GM18519 (cell line): ENCODE results near the gene MINDY2.
"Not testable (repeated sequence)": the region's sequence is repeated elsewhere in the genome, so short reads cannot be mapped to it uniquely, and the experiment has no call there.

Experiments used
- ATAC-seq: cut with Tn5 transposase; IDR thresholded peaks from one replicate; pipeline ENCODE4 v1.9.1; 2021; ENCODE audit warnings: mild to moderate bottlenecking, moderate library complexity; ENCODE audit not compliant: unreplicated experiment, low FRiP score

MINDY2 gene

DNA sequence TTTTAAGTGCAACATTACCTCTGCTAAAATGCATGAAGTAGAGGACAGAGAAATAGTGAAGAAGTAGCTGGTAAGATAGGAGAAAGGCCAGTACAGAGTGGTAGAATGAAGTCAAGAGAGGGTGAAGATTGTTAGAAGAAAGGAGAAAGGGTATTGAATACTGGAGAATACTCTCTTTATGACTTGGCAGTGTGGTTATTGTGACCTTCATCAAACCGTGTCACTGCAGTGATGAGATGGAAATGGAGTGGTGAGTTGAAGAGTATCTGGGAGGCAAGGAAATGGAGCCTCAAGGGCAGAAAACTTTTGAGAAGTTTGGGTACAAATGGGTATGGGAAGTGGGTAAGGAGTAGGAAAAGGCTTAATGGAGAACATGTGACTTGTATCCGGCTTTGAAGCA is 24.7 kb downstream of the MINDY2 start:
- ATAC-seq: no peak

DNA sequence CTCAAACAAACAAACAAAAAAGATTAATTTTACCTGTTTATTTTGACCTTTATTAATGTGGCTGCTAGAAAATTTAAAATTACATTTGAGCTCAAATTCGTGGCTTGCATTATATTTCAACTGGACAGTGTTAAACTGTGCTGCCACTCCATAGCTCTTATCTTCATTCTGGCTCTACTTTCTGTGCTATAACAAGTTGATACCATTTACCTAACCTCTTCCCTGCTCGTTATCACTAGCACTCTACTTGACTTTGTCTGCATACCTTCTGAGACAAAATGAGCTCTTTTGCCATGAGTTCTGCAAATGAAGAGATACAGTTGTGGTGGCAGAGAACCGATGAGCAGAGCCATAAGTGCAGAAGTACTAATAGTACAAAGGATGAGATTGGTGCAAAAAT is 26.4 kb downstream of the MINDY2 start:
- ATAC-seq: no peak

DNA sequence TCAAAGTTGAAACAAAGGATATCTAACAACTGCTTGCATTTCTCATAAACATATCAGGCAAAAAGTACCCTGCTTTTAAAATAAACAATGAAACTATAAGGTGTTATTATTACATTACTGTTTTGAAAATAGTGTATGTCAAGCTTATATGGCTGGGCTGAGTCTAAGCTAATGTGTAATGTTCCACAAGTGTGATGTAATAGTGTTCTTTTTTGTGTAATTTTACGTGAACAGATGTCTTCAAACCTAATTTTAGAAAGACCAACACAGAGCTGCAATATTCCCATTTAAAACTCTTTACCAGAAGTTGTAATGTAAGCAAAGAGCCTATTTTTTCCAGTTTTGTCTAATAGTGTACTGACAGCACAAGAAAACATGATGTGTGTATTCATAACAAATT is 34.0 kb downstream of the MINDY2 start:
- ATAC-seq: no peak

DNA sequence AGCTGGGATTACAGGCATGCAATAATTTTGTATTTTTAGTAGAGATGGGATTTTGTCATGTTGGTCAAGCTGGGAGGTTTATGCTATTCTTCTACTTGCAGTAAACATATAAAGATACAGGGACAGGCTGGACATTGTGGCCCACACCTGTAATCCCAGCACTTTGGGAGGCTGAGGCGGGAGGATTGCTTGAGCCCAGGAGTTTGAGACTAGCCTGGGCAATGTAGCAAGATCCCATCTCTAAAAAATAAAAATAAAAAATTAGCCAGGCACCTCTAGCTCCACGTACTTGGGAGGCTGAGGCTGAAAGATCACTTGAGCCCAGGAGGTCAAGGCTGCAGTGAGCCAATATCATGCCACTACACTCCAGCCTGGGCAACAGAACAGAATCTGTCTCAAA is 52.2 kb downstream of the MINDY2 start:
- ATAC-seq: not testable (repeated sequence)

DNA sequence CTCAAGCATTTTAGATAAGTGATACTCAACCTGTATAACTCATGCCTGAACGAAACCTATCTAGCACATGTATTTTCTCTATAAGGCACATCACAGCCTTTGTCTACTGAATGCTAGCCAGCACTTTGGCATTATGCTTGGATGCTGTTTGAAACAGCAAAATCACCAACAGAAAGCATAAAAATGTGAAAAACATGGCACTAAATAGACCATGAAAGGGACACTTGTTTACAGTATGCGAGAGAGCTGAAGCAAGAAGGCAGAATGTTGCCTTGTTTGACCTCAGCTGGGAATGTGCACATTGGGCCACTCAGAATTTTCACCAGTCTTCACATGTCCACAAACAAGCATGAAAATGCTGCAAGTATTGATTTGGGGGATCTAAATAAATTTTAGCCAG is 59.5 kb downstream of the MINDY2 start:
- no peak for ATAC-seq

DNA sequence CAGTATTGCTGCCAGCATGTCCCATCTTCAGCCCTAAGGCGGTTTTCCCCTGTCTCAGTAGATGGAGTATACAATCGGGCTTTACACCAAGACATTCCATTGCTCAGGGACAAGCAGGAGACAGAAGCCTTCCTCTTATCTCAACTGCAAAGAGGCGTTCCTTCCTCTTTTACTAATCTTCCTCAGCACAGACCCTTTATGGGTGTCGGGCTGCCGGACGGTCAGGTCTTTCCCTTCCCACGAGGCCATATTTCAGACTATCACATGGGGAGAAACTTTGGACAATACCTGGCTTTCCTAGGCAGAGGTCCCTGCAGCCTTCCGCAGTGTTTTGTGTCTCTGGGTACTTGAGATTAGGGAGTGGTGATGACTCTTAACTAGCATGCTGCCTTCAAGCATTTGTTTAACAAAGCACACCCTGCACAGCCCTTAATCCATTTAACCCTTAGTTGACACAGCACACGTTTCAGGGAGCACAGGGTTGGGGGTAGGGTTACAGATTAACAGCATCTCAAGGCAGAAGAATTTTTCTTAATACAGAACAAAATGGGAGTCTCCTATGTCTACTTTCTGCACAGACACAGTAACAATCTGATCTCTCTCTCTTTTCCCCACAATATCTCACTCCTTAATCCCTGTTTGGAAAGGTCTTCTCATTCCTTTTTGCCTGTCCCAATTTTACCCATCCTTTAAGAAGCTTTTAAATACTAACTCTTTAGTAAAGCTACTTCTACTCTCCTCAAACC is 62.8 kb downstream of the MINDY2 start:
- ATAC-seq: not testable (repeated sequence)

DNA sequence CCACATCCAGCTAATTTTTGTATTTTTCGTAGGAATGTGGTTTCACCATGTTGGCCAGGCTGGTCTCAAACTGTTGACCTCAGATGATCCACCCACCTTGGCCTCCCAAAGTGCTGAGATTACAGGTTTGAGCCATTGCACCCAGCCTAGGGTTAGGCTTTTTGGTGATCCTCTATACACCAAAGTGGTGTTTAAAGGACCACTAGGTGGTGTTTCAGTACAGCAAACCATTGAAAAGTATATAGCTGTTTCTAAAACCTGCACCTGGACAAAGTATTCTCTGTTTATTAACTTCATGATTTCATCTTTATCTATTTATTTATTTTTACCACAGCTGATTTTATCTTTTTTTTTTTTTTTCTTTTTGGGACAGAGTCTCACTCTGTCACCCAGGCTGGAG is 68.4 kb downstream of the MINDY2 start:
- ATAC-seq: no peak

DNA sequence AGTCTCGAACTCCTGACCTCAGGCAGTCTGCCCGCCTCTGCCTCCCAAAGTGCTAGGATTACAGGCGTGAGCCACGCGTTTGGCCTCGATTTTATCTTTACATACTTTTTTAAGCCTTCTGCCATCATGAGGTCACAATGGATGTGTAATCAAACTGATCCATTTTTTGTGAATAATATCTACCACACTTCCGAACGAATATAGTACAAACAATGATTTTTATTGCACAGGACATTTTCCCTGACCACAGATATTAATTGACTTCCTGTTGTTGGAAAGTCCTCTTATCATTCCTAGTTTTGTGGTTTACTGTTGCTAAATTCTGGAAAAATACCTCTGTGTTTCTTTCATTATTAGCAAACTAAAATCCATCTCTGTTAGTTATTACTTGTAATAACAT is 68.9 kb downstream of the MINDY2 start:
- no peak for ATAC-seq

DNA sequence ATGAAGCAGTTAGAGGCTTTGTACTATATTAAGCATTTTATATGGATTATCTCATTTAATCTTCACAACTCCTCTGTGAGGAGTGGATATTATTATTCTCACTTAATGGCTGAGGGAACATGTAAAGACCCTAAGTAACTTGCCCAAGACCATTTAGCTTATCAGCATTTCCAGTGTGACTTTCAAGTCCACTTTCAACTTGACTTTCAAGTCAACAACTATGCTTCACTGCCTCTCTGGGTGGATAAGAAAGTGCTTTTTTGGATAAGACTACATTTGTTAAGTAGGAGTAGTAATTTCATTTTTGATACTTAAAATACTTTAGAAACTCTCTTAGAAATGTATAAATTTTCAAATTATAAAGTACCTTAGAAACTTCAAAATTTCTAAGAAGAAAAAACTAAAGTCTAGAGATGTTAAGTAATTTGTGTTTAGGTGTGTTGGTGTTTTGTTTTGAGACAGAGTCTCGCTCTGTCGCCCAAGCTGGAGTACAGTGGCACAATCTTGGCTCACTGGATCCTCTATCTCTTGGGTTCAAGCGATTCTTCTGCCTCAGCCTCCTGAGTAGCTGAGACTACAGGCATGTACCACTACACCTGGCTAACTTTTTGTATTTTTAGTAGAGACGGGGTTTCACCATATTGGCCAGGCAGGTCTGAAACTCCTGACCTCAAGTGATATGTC is 71.8 kb downstream of the MINDY2 start:
- ATAC-seq: no peak

DNA sequence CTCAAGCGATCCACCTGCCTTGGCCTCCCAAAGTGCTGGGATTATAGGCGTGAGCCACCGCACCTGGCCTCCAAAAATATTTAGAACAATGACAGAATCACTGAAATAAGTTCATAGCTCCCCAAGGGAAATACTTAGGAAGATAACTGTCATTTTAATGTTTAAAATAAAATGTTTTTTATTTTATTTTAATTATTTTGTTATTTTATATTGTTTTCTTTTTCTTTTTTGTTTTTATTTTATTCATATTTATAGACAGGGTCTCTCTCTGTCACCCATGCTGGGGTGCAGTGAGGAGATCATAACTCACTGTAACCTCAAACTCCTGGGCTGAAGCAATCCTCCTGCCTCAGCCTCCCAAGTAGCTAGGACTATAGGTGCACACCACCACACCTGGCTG is 80.1 kb downstream of the MINDY2 start:
- not testable (repeated sequence) for ATAC-seq

DNA sequence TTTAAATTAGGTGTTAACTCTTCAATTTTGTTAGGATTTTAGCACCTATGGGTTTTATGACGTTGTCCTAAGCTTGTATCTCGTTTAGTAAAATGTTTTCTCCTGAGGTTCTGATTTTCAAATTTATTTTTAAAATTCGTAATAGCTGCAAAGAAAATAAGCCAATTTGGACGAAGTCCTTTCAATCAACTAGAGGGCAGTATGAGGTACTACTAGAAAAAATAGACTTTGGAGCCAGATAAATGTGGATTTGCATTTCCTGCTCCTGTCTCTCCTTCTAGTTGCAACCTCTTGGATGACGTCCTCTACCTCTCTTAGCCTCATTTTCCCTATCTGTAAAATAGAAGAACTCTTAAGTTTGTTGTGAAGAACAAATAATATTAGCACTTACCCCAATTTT is 81.2 kb downstream of the MINDY2 start:
- ATAC-seq: no peak

DNA sequence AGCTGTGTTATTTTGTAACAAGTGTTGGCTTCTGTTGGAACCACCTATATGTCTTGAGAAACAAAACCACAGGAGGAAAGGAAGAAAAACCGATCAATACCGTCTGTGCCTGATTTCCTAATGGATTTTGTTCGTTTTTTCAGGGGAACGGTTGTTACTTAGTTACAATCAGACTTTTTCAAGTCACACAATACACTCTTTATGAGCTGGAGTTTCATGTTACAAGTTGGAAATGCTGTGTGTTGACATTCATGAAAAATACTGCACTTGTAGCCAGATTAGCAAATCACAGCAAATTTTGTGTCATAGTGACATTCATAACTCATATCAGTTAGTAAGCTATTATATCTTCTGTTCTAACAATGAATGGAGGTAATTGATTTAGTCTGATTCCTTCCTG is 83.5 kb downstream of the MINDY2 start:
- ATAC-seq: no peak

DNA sequence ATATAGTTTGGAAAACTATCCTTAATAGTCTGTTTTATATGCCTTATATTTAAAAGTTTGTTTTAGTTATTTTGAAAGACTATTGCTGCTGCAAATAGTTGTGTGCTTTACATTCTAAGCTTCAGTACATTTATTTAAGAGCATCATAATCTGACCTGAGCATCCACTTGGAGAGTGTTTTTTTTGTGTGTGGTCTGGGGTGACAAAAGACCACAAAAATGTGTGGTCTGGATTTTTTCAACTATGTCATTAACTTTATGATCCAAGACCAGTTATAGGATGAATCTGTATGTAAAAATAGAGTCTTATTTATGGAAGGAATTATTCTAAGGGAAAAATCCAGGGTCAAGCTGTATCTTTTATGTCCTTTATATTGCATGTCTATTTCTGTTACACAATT is 85.0 kb downstream of the MINDY2 start:
- no peak for ATAC-seq

DNA sequence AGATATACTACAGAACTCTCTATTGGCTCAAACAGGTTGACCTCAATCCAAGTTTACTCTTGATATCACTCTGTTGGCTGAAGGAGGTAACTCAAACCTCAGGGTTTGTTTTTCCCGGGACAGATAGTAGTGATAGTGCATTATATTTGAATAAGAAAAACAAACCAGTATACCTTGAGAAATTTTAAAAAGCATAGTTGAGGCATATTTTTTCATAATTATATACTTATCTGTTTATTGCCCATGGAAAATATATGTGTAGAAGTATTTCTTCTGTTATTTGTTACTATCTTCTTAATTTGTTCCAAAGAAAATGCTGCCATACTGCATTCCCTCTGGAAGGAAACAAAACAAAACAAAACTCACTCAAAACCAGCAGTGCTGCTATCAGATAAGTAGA is 85.5 kb downstream of the MINDY2 start:
- not testable (repeated sequence) for ATAC-seq

DNA sequence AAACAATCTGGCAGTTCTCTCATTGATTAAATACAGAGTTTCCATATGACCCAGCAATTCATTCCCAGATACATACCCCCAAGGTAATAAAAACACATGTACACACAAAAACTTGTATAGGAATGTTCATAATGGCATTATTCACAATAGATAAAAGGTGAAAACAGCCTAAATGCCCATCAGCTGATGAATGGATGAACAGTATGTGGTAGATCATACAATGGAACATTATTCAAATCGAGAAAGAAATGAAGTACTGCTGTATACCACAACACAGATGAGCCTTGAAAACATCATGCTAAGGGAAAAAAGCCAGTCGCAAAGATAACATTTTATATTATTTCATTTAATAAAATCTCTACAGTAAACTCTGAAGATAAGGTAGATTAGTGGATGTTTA is 91.2 kb downstream of the MINDY2 start:
- no peak for ATAC-seq

DNA sequence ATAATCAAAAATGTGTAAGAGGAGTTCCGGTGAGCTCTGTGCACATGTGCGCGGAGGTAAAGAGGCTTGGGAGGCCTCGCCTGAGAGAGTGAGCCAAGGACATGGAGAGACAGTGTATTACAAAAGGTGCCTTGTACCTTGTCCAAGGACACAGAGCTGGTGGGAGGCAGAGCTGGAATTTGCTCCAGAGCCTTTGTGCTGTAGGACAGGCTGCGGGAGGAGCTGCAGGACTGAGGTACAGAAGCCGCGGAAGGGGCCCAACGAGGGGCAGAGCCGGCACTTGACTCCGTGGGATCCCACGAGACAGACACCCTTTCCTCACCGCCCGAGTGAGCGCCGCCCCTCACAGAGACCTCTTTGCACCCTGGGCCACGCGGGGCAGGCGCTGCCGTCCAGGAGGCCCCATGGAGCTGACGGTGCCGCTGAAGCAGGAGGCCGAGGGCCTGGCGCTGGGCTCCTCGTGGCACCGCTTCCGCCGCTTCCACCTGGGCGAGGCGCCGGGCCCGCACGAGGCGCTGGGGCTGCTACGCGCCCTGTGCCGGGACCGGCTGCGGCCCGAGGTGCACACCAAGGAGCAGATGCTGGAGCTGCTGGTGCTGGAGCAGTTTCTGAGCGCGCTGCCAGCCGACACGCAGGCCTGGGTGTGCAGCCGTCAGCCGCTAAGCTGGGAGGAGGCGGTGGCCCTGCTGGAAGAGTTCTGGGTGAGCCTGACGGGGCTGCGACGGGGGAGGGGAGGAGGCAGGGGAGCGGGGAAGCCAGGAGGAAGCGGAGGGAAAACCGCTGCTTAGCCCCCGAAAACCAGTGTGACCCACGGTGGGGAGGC is 93.7 kb downstream of the MINDY2 start:
- ATAC-seq: no peak

DNA sequence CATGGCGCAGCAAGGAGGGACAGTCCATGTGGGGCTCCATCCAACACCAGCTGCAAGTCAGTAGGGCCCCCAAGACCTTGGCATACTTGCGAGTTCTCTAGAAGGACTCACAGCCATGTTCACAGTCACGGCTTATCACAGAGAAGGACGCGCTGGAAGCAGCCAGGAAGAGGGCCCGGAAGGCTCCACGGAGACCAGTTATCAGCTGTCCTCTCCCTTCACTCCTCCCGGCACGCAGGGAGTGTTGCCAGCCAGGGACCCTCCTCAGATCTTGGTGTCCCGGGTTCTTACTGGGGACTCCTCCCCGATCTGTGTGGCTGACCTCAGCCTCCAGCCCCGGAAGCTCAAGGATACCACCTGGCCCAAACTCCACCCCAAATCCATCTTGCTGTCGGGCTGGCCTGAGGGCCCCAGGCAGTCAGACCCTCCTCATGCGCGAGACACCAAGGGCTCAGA is 94.4 kb downstream of the MINDY2 start:
- ATAC-seq: no peak

DNA sequence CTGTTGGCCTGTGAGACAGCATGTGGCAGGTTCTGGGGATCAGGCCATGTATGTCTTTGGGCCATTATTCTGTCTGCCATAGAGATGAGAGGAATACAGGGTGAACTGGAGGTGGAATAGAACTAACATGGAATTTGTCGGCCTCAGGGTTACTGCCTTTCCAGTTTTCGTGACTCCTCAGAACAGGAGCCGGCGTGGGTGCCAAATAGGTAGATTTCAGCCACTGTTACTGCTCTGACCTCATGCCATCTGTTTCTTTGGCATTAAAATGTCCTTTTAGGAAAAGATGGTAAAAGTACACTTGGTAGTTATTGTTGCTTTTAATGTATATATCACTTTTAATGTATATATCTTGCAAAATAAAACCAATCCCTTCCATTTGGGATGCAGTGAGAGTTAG is 96.8 kb downstream of the MINDY2 start:
- no peak for ATAC-seq

DNA sequence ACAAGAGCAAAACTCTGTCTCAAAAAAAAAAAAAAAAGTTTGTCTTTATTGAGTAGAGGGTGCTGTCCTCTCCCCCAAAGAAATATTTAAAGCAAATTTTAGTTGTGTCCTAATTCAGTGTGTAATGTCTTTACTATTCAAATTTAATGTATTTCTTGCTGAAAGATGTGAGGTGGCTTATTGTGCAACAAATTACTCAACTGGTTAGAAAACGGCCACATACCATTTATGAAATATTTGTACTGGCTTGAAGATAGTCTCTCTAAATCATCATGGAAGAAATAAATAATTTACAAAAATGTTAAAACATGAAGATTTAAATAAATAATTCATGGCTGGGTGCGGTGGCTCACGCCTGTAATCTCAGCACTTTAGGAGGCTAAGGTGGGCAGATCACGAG is 99.3 kb downstream of the MINDY2 start:
- ATAC-seq: no peak

DNA sequence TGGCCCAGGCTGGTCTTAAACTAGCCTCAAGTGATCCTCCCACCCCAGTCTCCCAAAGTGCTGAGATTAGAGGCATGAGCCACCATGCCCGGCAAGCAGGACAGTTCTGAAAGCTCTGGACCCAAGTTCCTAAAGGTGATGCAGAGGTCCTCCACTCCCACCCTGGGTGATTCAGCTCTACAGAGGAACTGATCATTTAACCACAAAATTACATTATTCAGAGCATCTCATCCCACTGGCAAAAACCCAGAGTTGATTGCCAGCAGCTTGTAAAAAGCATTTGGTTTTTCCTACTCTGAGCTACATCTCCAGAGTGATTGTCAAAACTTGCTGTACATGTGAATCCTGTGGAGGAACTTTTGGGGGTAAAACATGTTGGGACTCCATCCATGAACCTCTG is 102.2 kb downstream of the MINDY2 start:
- no peak for ATAC-seq

DNA sequence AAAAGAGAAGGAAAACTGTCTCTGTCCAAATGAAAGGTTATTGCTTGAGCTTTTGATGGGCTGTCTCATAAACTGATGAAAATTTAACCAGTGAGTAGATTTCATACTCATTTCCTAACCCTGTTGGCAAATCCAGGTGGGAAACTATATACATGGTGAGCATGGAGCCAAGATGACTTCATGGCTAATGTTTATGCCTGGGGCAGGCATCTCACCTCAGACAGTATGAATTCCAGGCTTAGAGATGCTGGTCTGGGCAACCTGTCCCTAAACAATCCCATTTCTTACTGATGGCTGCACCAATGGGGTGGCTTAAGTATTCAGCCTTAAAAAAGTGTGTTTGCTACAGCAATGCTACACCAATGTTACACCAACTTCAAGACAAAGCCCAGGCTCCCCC is 104.2 kb downstream of the MINDY2 start:
- no peak for ATAC-seq
